Stomach (tissue), 9 donors: ENCODE measurements around the gene BCL2L1. TPM values are rescaled to one million over a fixed set of nuclear protein-coding genes. Genes with fewer than 3 reads are reported as not detected.
"Not testable (repeated sequence)": the region's sequence is repeated elsewhere in the genome, so short reads cannot be mapped to it uniquely, and the experiment has no call there.

Source experiments
- DNase-seq, 2 donors: peaks; one replicate each; pipeline versions ENCODE4 v3.0.0 to v3.0.0-alpha.2; 2013 to 2019
- H3K27ac ChIP-seq, 5 donors: fragments of 200-600 bp in 4 of 5; sonication (generic) in 4 of 5; one replicate each; pipeline ENCODE4 v1.5.1; 2013 to 2019; ENCODE audit warnings: mild to moderate bottlenecking in 1 of 5, moderate library complexity in 1 of 5
- H3K27me3 ChIP-seq, 3 donors: fragments of 200-600 bp; sonication (generic); one replicate each; pipeline ENCODE4 v1.5.1; 2017 to 2019; ENCODE audit warnings: mixed run types in 1 of 3
- H3K36me3 ChIP-seq, 4 donors: fragments of 200-600 bp; sonication (generic); 1 replicate in 3 of 4; 2 replicates in 1 of 4; pipeline ENCODE4 v1.5.1; 2016 to 2019
- H3K4me1 ChIP-seq, 4 donors: fragments of 200-600 bp; sonication (generic); one replicate each; pipeline ENCODE4 v1.5.1; 2016 to 2019
- H3K4me3 ChIP-seq, 4 donors: fragments of 200-600 bp; sonication (generic) in 3 of 4; one replicate each; pipeline ENCODE4 v1.5.1; 2016 to 2019; ENCODE audit warnings: mild to moderate bottlenecking in 1 of 4
- H3K9me3 ChIP-seq, 4 donors: fragments of 200-600 bp; sonication (generic); one replicate each; pipeline ENCODE4 v1.5.1; 2016 to 2019
- EP300 ChIP-seq: sonication (generic); formaldehyde crosslinking; IDR thresholded peaks from one replicate; pipeline ENCODE4 v1.6.1; 2017; ENCODE audit warnings: antibody characterized with exemption
- POLR2A ChIP-seq, 4 donors: fragments of 450-650 bp; IDR thresholded peaks; one replicate each; pipeline ENCODE4 v1.6.1; 2016; ENCODE audit warnings: antibody characterized with exemption in 4 of 4, control low read depth in 2 of 4, mild to moderate bottlenecking in 1 of 4, moderate library complexity in 1 of 4
- POLR2AphosphoS5 ChIP-seq, 3 donors: sonication (generic); formaldehyde crosslinking; IDR thresholded peaks; one replicate each; pipeline ENCODE4 v1.6.1; 2016; ENCODE audit warnings: antibody characterized with exemption in 3 of 3
- WGBS, 5 donors: extraction: QIAGEN DNeasy Blood & Tissue Kit in 3 of 5; methylation state at CpG; one replicate each; pipeline versions ENCODE4 v1.1.5 to v1.1.7; 2013 to 2018; 5-methylcytosine and 5-hydroxymethylcytosine counted together
- intact Hi-C: fragments of 100-400 bp; cut with DNase I; formaldehyde crosslinking; loops from one replicate; pipeline ENCODE4 v1.15.1; 2023; ENCODE audit warnings: low total_unique reads
- polyA plus RNA-seq, 3 donors: library from polyadenylated mRNA; stranded (reverse); fragments of 200-250 nt; gene quantifications; one replicate each; pipeline ENCODE4 v1.2.3, GENCODE V29; 2013
- total RNA-seq, 5 donors: library from RNA; depleted of rRNA; stranded (reverse); fragments of >200 nt; gene quantifications; one replicate each; pipeline versions ENCODE4 v1.1.0 to v1.2.3, GENCODE V29; 2014 to 2016
- TF ChIP-seq, protein P1 (sequence below), 7 experiments: fragments of 450-650 bp in 4 of 7; fragments of 200-600 bp in 3 of 7; sonication (generic) in 3 of 7; IDR thresholded peaks; one replicate each; pipeline ENCODE4 v1.5.1; 2016 to 2019; ENCODE audit warnings: antibody characterized with exemption in 7 of 7, control low read depth in 2 of 7, mild to moderate bottlenecking in 1 of 7
- donor health status: healthy with polysubstance abuse.
- donor health status: Bipolar disorder and iron deficiency.
- donor health status: healthy.

Gene BCL2L1
- total and polyA plus RNA-seq, 8 donors: 47.1 to 210 (median 70.8) TPM

DNA sequence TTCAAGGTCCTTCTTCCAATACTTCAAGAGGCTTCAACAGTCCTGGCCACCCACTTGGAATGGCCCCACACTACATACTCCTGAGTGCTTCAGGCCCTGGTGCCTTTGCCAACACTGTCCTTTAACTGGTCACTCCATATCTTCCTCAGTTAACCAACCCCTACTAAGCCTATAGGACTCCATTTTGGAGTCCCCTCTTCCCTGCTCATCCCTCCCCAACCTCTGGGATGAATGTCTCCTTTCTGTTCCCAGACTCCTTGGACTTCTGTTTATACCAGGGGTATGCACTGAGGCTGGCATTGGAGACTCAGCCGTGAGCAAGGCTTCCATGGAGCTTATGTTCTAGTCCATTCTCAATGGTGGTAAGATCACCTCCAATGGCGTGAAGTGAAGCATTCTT, 51.3 kb downstream of the BCL2L1 start:
- peak overlapping the region; percentile 79 to 90 (median 88) for H3K27ac ChIP-seq
- no peak overlapping the region for H3K4me3 ChIP-seq
- no peak for DNase-seq
- intact Hi-C loops: no loop called here
- WGBS, 5 donors: 95 to 98% (median 97%) methylated on average over 2 of the region's 2 CpGs
- no peaks in the 10 kb centered on the region for H3K27me3 ChIP-seq
- peaks cover 0 to 20% (median 4%) of the 10 kb centered on the region in 4 donors for H3K36me3 ChIP-seq
- TF ChIP-seq, protein P1, sequence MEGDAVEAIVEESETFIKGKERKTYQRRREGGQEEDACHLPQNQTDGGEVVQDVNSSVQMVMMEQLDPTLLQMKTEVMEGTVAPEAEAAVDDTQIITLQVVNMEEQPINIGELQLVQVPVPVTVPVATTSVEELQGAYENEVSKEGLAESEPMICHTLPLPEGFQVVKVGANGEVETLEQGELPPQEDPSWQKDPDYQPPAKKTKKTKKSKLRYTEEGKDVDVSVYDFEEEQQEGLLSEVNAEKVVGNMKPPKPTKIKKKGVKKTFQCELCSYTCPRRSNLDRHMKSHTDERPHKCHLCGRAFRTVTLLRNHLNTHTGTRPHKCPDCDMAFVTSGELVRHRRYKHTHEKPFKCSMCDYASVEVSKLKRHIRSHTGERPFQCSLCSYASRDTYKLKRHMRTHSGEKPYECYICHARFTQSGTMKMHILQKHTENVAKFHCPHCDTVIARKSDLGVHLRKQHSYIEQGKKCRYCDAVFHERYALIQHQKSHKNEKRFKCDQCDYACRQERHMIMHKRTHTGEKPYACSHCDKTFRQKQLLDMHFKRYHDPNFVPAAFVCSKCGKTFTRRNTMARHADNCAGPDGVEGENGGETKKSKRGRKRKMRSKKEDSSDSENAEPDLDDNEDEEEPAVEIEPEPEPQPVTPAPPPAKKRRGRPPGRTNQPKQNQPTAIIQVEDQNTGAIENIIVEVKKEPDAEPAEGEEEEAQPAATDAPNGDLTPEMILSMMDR (IDR thresholded peaks at IDR 0.05): no peak
- TF ChIP-seq EP300: no peak
- TF ChIP-seq POLR2A (IDR thresholded peaks at IDR 0.05): no peak
- no peak for TF ChIP-seq POLR2AphosphoS5 (IDR thresholded peaks at IDR 0.05)
- H3K4me1 ChIP-seq: peaks cover 78 to 98% (median 90%) of the 10 kb centered on the region in 4 donors
- H3K9me3 ChIP-seq: no peaks in the 10 kb centered on the region

DNA sequence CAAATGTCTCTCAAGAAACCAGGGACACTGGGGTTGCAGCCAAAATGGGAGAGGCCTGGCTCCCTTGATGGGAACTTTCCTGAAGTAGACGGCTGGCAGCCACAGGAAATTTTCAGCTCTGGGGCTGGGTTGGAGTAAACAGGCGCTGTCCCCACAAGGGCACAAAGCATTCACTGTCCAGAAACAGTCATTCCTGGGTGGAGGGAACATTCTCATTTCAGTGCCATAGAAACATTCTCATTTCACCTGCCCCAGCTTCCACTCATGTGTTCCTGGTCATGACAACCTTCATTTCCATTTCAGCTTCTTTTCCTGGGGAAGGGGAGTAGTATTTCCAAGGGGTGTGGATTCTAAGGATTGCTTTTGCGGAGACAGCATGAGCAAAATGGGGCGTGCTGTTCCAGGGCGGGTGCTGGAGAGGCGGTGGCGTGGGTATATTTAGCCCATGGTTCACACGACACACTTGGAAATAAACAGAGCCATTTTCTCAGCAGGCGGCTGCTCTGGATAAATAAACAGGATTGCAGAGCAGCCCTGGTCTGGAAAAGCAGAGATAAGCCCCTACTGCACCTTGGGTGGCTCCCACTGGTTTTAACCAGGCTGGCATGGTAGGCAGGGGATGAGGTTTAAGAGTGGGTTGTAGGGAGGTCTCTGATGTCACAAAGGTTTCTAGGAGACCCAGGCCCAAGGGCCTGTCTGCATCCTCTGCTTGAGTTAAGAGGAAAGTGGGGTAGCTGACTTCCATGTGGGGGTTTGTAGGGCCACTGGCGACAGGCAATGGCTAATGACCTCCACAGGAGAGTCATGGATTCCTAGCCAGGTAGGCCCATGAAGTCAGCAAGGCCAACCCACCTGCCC, 52.1 kb downstream of the BCL2L1 start:
- H3K4me3 ChIP-seq: no peak overlapping the region
- WGBS, 5 donors: 20 to 43% (median 33%) methylated on average over 10 of the region's 10 CpGs
- peaks cover 6 to 27% (median 10%) of the 10 kb centered on the region in 4 donors for H3K36me3 ChIP-seq
- no peaks in the 10 kb centered on the region for H3K9me3 ChIP-seq
- DNase-seq: peak; percentile 81 to 86
- peaks cover 78 to 98% (median 90%) of the 10 kb centered on the region in 4 donors for H3K4me1 ChIP-seq
- H3K27me3 ChIP-seq: no peaks in the 10 kb centered on the region
- H3K27ac ChIP-seq: peak overlapping the region; percentile 79 to 90 (median 88)
- TF ChIP-seq EP300 (no peak), POLR2AphosphoS5 (IDR thresholded peaks at IDR 0.05) (peak; percentile 14 to 26 (median 23))
- intact Hi-C loops: no loop called here

DNA sequence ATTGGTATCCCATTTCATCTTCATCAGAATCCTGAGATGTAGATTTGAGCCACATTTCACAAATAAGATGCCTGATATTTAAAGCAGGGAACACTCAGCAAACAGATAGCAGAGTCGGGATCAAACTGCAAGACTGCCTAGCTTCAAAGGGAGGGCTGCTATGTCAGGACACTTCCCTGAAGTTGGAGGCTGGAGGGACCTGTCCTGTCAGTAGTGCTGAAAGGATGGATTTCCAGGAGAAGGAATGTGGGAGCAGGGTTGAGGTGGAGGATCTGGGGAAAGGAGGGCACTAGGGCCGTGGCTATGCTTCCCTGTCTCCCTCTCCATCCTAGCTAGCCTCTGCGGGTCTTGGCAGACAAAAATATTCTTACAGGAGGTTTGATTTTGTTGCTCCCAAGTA, 52.8 kb downstream of the BCL2L1 start:
- Histone ChIP-seq H3K27ac (peak overlapping the region; percentile 79 to 90 (median 88)), H3K4me3 (no peak overlapping the region), H3K36me3 (peaks cover 13 to 34% (median 18%) of the 10 kb centered on the region in 4 donors), H3K4me1 (peaks cover 78 to 98% (median 90%) of the 10 kb centered on the region in 4 donors), H3K27me3 (no peaks in the 10 kb centered on the region), H3K9me3 (no peaks in the 10 kb centered on the region)
- no peak for DNase-seq
- TF ChIP-seq POLR2A (IDR thresholded peaks at IDR 0.05): no peak
- TF ChIP-seq POLR2AphosphoS5 (IDR thresholded peaks at IDR 0.05): no peak
- TF ChIP-seq, protein P1 (IDR thresholded peaks at IDR 0.05): no peak
- TF ChIP-seq EP300: no peak
- WGBS, 5 donors: 20 to 49% (median 36%) methylated on average over 3 of the region's 3 CpGs
- intact Hi-C loops: no loop called here

DNA sequence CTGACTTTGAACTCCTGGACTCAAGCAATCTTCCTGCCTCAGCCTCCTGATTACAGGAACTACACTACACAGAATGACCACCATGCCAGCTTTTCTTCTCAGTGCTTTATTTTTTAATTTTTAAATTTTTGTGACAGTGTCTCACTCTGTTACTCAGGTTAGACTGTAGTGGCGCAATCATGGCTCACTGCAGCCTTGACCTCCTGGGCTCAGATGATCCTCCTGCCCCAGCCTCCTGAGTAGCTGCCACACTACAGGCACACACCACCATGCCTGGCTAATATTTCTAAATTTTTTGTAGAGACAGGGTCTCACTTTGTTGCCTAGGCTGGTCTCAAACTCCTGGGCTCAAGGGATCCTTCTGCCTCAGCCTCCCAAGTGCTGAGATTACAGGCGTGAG, 53.7 kb downstream of the BCL2L1 start:
- H3K4me3 ChIP-seq, H3K27me3 ChIP-seq, intact Hi-C loops, H3K9me3 ChIP-seq, DNase-seq: not testable (repeated sequence)
- Histone ChIP-seq H3K27ac (peak overlapping the region; percentile 39 to 90 (median 79)), H3K36me3 (peaks cover 15 to 43% (median 27%) of the 10 kb centered on the region in 4 donors), H3K4me1 (peaks cover 79 to 98% (median 91%) of the 10 kb centered on the region in 4 donors)
- 93 to 99% (median 98%) methylated on average over 2 of the region's 2 CpGs for WGBS, 5 donors

DNA sequence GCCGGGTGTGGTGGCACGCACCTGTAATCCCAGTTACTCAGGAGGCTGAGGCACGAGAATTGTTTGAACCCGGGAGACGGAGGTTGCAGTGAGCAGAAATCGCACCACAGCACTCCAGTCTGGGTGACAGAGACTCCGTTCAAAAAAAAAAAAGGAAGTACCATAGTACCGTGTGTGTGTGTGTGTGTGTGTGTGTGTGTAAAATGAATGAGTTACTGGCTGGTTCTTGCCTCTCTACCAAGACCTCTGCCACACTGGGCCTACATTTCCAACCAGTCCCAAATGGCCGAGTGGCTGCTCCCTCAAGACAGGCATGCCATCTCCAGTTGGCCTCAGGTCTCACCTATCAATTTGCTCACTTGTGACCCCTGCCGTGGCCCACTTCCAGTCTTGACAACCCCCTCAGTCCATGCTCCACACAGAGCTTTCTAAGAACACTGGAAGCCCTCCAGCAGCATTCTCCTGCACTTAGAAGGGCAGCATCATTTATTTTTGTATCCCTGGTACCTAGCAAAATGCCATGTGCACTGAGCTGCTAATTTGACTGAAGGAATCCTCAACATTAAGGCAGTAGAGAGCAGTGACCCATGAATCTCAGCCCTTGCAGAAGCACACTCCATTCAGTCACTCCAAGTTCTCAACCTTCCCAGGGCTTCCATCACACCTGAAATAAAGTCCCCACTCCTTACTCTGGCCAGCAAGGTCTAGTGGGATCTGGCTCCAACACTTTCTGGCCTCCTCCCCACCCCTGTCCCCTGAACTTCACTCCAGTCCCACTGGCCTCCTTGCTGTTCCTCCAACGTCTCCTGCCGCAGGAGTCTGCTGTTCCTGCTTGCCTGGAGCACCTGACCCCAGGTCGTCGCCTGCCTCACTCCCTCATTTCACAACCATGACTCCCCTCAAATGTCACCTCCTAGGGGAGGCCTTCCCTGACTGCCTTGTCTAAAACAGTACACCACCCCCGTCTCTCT, 55.1 kb downstream of the BCL2L1 start:
- Histone ChIP-seq H3K27ac (peak overlapping the region; percentile 47 to 90 (median 79)), H3K4me3 (no peak overlapping the region), H3K9me3 (no peaks in the 10 kb centered on the region), H3K27me3 (no peaks in the 10 kb centered on the region), H3K36me3 (peaks cover 15 to 38% (median 28%) of the 10 kb centered on the region in 4 donors), H3K4me1 (peaks cover 85 to 96% (median 91%) of the 10 kb centered on the region in 4 donors)
- intact Hi-C loops: no loop called here
- TF ChIP-seq POLR2A (IDR thresholded peaks at IDR 0.05) (no peak), EP300 (no peak), POLR2AphosphoS5 (IDR thresholded peaks at IDR 0.05) (no peak)
- TF ChIP-seq, protein P1 (IDR thresholded peaks at IDR 0.05): no peak
- WGBS, 5 donors: 70 to 81% (median 78%) methylated on average over 14 to 15 of the region's 15 CpGs
- DNase-seq: no peak
